Measurements from ENCODE around the gene BATF3. TPM values are rescaled to one million over a fixed set of nuclear protein-coding genes. Genes with fewer than 3 reads are reported as not detected.

BATF3 gene
- total and polyA plus RNA-seq, 9 of the 15 experiments (the other 6 are each of a cell fraction or from before 2014, with no cell fraction given), result 0.40 to 3.8 (median 2.0) TPM

DNA sequence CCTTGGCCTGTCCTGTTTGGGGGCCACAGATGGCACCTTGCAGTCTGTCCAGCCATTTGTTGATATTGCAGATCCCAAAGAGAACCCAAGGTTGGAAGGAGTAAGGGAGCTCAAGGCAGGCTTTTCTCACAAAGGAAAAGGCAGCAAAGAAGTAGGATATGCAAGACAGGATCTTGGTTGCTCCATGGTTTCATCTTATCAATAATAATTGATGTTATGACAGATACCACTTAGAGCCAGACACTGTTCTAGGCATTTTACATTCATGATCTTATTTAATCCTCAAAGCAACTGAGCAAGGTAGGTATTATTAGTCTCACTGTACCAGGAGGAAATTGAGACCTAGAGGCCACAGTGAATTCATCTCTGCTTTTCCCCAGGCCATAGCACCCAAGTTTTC is 28.8 kb downstream of the BATF3 start:
- DNase-seq (ENCODE audit: extremely low read depth in 1 of 4, low spot score in 3 of 4), result no peak
- H3K9me1 ChIP-seq (ENCODE audit: control insufficient read depth, insufficient read depth, low read length), result no peaks in the 10 kb centered on the region
- no peak overlapping the region for H2AFZ ChIP-seq (ENCODE audit: low read depth, low read length)
- peaks cover 4% of the 10 kb centered on the region; the same call in 1 of the 2 replicates for H4K20me1 ChIP-seq (replicated peaks; ENCODE audit: control insufficient read depth, insufficient read depth, low read length)
- H3K36me3 ChIP-seq (ENCODE audit: control insufficient read depth, insufficient read depth, low read length), result no peaks in the 10 kb centered on the region
- no peak overlapping the region for H3K27ac ChIP-seq (ENCODE audit: extremely low read depth, low read depth, low read length)
- no peaks in the 10 kb centered on the region for H3K79me2 ChIP-seq (ENCODE audit: control insufficient read depth, insufficient read depth, low read length)
- H3K9ac ChIP-seq (ENCODE audit: insufficient read depth in 1 of 2, low read depth in 2 of 2, low read length in 2 of 2), result no peak overlapping the region
- H3K4me2 ChIP-seq (ENCODE audit: insufficient read depth, low read length), result no peak overlapping the region
- peaks cover 26 to 51% of the 10 kb centered on the region in 2 experiments for H3K27me3 ChIP-seq (ENCODE audit: control insufficient read depth in 2 of 2, insufficient read depth in 2 of 2, low read length in 2 of 2)
- intact Hi-C loops (cut with micrococcal nuclease), result no loop called here
- no peak for TF ChIP-seq CCAR2 (IDR thresholded peaks at IDR 0.05; ENCODE audit: low read depth, low read length)
- no peak for TF ChIP-seq NR2C2 (CRISPR knock-in tag; IDR thresholded peaks at IDR 0.05)
- no peak for TF ChIP-seq NR2C2 (tag; IDR thresholded peaks at IDR 0.05)
- TF ChIP-seq LCOR (CRISPR knock-in tag; IDR thresholded peaks at IDR 0.05), result 0 out of 2 replicates have a peak, but pooled peaks have one; percentile 23
- H3K9me3 ChIP-seq (replicated peaks; ENCODE audit: control insufficient read depth, insufficient read depth, low read depth, low read length), result no peaks in the 10 kb centered on the region
- no peak overlapping the region for H3K4me3 ChIP-seq
- POLR2A ChIA-PET, result interaction anchor here (0.7 to 1.6 kb wide), 3 partner anchors 62 to 396 kb away, joined by 3 read pairs; partner anchors contain the start of gene ATF3
- peaks cover 0 to 2% of the 10 kb centered on the region in 2 experiments; a peak in 2 of 5 replicates for H3K4me1 ChIP-seq (replicated peaks in 1 of 2; ENCODE audit: control insufficient read depth in 2 of 2, insufficient read depth in 2 of 2, low read length in 2 of 2)
- no peak for ATAC-seq
- CTCF ChIA-PET (ENCODE audit: low intra/inter-chr PET ratio), result no interaction called here
- no TSS peak for BruUV-seq (replicated peaks)
- in situ Hi-C loops (cut with MboI), result no loop called here
- no peak for FAIRE-seq

DNA sequence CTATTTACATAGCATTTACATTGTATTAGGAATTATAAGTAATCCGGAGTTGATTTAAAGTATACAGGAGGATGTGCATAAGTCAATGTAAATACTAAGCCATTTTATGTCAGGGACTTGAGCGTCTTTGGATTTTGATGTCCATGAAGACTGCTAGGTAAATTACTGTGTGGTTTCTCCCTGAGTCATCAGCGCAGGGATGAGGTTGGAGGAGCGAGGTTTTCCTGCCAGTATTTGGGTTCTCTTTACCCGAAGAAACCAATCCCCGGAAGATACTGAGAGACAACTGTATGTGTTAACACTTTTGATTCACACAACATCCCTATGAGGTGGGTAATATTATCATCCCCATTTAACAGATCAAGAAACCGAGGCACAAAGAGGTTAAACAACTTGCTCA is 29.3 kb downstream of the BATF3 start:
- H3K4me3 ChIP-seq, result no peak overlapping the region
- peaks cover 26 to 56% of the 10 kb centered on the region in 2 experiments for H3K27me3 ChIP-seq (ENCODE audit: control insufficient read depth in 2 of 2, insufficient read depth in 2 of 2, low read length in 2 of 2)
- H3K9ac ChIP-seq (ENCODE audit: insufficient read depth in 1 of 2, low read depth in 2 of 2, low read length in 2 of 2), result no peak overlapping the region
- DNase-seq (ENCODE audit: extremely low read depth in 1 of 4, low spot score in 3 of 4) (no peak), ATAC-seq (no peak), FAIRE-seq (no peak)
- no peak overlapping the region for H2AFZ ChIP-seq (ENCODE audit: low read depth, low read length)
- ChIA-PET CTCF (ENCODE audit: low intra/inter-chr PET ratio) (no interaction called here), POLR2A (no interaction called here)
- 3% methylated on average over 7 of the region's 7 CpGs for WGBS (ENCODE audit: insufficient coverage, low coverage, missing lambda C conversion rate)
- H3K4me2 ChIP-seq (ENCODE audit: insufficient read depth, low read length), result no peak overlapping the region
- no peaks in the 10 kb centered on the region for H3K9me3 ChIP-seq (replicated peaks; ENCODE audit: control insufficient read depth, insufficient read depth, low read depth, low read length)
- no TSS peak for BruUV-seq (replicated peaks)
- no peaks in the 10 kb centered on the region for H3K9me1 ChIP-seq (ENCODE audit: control insufficient read depth, insufficient read depth, low read length)
- intact Hi-C loops (cut with micrococcal nuclease) (no loop called here), in situ Hi-C loops (cut with MboI) (no loop called here)
- H3K79me2 ChIP-seq (ENCODE audit: control insufficient read depth, insufficient read depth, low read length), result no peaks in the 10 kb centered on the region
- peaks cover 4% of the 10 kb centered on the region; the same call in 1 of the 2 replicates for H4K20me1 ChIP-seq (replicated peaks; ENCODE audit: control insufficient read depth, insufficient read depth, low read length)
- peaks cover 3 to 7% of the 10 kb centered on the region in 2 experiments; a peak in 4 of 5 replicates for H3K4me1 ChIP-seq (replicated peaks in 1 of 2; ENCODE audit: control insufficient read depth in 2 of 2, insufficient read depth in 2 of 2, low read length in 2 of 2)
- H3K27ac ChIP-seq (ENCODE audit: extremely low read depth, low read depth, low read length), result no peak overlapping the region
- no peaks in the 10 kb centered on the region for H3K36me3 ChIP-seq (ENCODE audit: control insufficient read depth, insufficient read depth, low read length)
- no peak for TF ChIP-seq ZNF384 (IDR thresholded peaks at IDR 0.05; ENCODE audit: low read depth, low read length)
- TF ChIP-seq, protein P1, sequence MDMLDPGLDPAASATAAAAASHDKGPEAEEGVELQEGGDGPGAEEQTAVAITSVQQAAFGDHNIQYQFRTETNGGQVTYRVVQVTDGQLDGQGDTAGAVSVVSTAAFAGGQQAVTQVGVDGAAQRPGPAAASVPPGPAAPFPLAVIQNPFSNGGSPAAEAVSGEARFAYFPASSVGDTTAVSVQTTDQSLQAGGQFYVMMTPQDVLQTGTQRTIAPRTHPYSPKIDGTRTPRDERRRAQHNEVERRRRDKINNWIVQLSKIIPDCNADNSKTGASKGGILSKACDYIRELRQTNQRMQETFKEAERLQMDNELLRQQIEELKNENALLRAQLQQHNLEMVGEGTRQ (CRISPR knock-in tag; IDR thresholded peaks at IDR 0.05), result no peak
- TF ChIP-seq, protein P2, sequence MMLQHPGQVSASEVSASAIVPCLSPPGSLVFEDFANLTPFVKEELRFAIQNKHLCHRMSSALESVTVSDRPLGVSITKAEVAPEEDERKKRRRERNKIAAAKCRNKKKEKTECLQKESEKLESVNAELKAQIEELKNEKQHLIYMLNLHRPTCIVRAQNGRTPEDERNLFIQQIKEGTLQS (IDR thresholded peaks at IDR 0.05), result 0 out of 2 replicates have a peak, but pooled peaks have one; percentile 14
- TF ChIP-seq, protein P2 (CRISPR knock-in tag; conservative IDR thresholded peaks at IDR 0.05), result no peak
- 0 out of 2 replicates have a peak, but pooled peaks have one; percentile 21 for TF ChIP-seq FOSL1 (tag; conservative IDR thresholded peaks at IDR 0.05)
